Vagina (tissue), 2 donors: ENCODE data around the gene FAM110C. TPM values are rescaled to one million over a fixed set of nuclear protein-coding genes. Genes with fewer than 3 reads are reported as not detected.

ENCODE experiments used
- DNase-seq, 2 donors: peaks; one replicate each; pipeline ENCODE4 v3.0.0-alpha.2; 2017; ENCODE audit errors: extremely low spot score in 2 of 2
- H3K27ac ChIP-seq: fragments of 200-600 bp; sonication (generic); one replicate; pipeline ENCODE4 v1.5.1; 2019
- H3K27me3 ChIP-seq: fragments of 200-600 bp; sonication (generic); one replicate; pipeline ENCODE4 v1.5.1; 2019
- H3K36me3 ChIP-seq, 2 donors: fragments of 200-600 bp; sonication (generic); one replicate each; pipeline ENCODE4 v1.5.1; 2017 to 2019
- H3K4me1 ChIP-seq: fragments of 200-600 bp; sonication (generic); one replicate; pipeline ENCODE4 v1.5.1; 2019
- H3K4me3 ChIP-seq, 2 donors: fragments of 200-600 bp; sonication (generic); 1 replicate in 1 of 2; 2 replicates in 1 of 2; pipeline ENCODE4 v1.5.1; 2016 to 2019
- H3K9me3 ChIP-seq: fragments of 200-600 bp; sonication (generic); one replicate; pipeline ENCODE4 v1.5.1; 2019
- CTCF ChIP-seq, 3 experiments: fragments of 450-650 bp in 2 of 3; fragments of 200-600 bp in 1 of 3; sonication (generic) in 1 of 3; IDR thresholded peaks; one replicate each; pipeline ENCODE4 v1.5.1; 2017 to 2019; ENCODE audit warnings: antibody characterized with exemption in 3 of 3, mild to moderate bottlenecking in 2 of 3, moderate library complexity in 2 of 3
- POLR2A ChIP-seq, 2 donors: fragments of 450-650 bp; IDR thresholded peaks; one replicate each; pipeline ENCODE4 v1.6.1; 2017; ENCODE audit warnings: antibody characterized with exemption in 2 of 2, mild to moderate bottlenecking in 2 of 2, moderate library complexity in 2 of 2
- POLR2AphosphoS5 ChIP-seq, 2 donors: sonication (generic); formaldehyde crosslinking; IDR thresholded peaks; one replicate each; pipeline ENCODE4 v1.9.0; 2017; ENCODE audit warnings: antibody characterized with exemption in 2 of 2, mild to moderate bottlenecking in 2 of 2, low read depth in 1 of 2; ENCODE audit not compliant: insufficient read depth in 1 of 2
- intact Hi-C: fragments of 100-400 bp; cut with DNase I; formaldehyde crosslinking; loops from one replicate; pipeline ENCODE4 v1.15.1; 2023
- total RNA-seq: library from RNA; depleted of rRNA; stranded (reverse); fragments of >200 nt; gene quantifications from one replicate; pipeline ENCODE4 v1.2.3, GENCODE V29; 2016

Gene FAM110C, protein sequence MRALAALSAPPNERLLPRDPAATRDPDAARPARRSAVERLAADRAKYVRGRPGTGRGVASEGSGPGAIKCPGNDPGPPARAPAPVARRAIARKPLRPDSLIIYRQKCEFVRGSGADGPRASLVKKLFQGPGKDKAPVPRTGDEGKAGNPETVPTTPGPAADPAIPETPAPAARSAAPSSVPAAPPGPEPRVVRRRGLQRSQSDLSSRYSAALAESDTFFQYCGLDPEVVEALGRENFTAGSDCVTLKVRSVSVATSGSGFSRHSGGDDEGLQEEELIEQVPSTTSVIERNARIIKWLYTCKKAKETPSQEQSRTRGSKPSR
- 27.3 TPM for total RNA-seq

- Histone ChIP-seq H3K36me3 (no peaks in the 10 kb centered on the region), H3K27ac (peak within 1 kb of the TSS; percentile 82), H3K4me1 (peaks cover 9% of the 10 kb centered on the region), H3K9me3 (no peaks in the 10 kb centered on the region), H3K27me3 (no peaks in the 10 kb centered on the region), H3K4me3 (peak within 1 kb of the TSS; percentile 55 to 58)
- TF ChIP-seq POLR2AphosphoS5 (IDR thresholded peaks at IDR 0.05; ENCODE audit: insufficient read depth in 1 of 2, low read depth in 1 of 2) (peak in 1 of 2 donors; percentile 49), CTCF (IDR thresholded peaks at IDR 0.05) (no peak), POLR2A (IDR thresholded peaks at IDR 0.05) (no peak)
- DNase-seq = no peak
- intact Hi-C loops = no loop called here
Observed at GRCh38 chr2:46471-47345, at the start of gene FAM110C. FAM110C (minus strand) TSS chr2:46505; CDS start chr2:46385, 120 bp downstream.

- H3K4me3 ChIP-seq = no peak overlapping the region
- no peaks in the 10 kb centered on the region for H3K27me3 ChIP-seq
- no peaks in the 10 kb centered on the region for H3K4me1 ChIP-seq
- no peaks in the 10 kb centered on the region for H3K36me3 ChIP-seq
- H3K9me3 ChIP-seq = no peaks in the 10 kb centered on the region
- no peak for DNase-seq
- intact Hi-C loops = no loop called here
- TF ChIP-seq POLR2AphosphoS5 (IDR thresholded peaks at IDR 0.05; ENCODE audit: insufficient read depth in 1 of 2, low read depth in 1 of 2) (no peak), CTCF (IDR thresholded peaks at IDR 0.05) (no peak), POLR2A (IDR thresholded peaks at IDR 0.05) (no peak)
- H3K27ac ChIP-seq = no peak overlapping the region
Observed at GRCh38 chr2:92326-92725, 46.0 kb upstream of the FAM110C start.

- Histone ChIP-seq H3K9me3 (no peaks in the 10 kb centered on the region), H3K4me3 (no peak overlapping the region), H3K36me3 (no peaks in the 10 kb centered on the region), H3K4me1 (no peaks in the 10 kb centered on the region), H3K27me3 (no peaks in the 10 kb centered on the region), H3K27ac (no peak overlapping the region)
- intact Hi-C loops = no loop called here
- DNase-seq = no peak
- TF ChIP-seq POLR2A (IDR thresholded peaks at IDR 0.05) (no peak), CTCF (IDR thresholded peaks at IDR 0.05) (no peak), POLR2AphosphoS5 (IDR thresholded peaks at IDR 0.05; ENCODE audit: insufficient read depth in 1 of 2, low read depth in 1 of 2) (no peak)
Observed at GRCh38 chr2:90645-91312, 44.5 kb upstream of the FAM110C start.

GRCh38 chr2:85761-86160 is 39.5 kb upstream of the FAM110C start:
- intact Hi-C loops = no loop called here
- no peaks in the 10 kb centered on the region for H3K36me3 ChIP-seq
- no peaks in the 10 kb centered on the region for H3K9me3 ChIP-seq
- no peak overlapping the region for H3K27ac ChIP-seq
- no peak overlapping the region for H3K4me3 ChIP-seq
- H3K27me3 ChIP-seq = no peaks in the 10 kb centered on the region
- TF ChIP-seq POLR2A (IDR thresholded peaks at IDR 0.05) = no peak
- no peak for TF ChIP-seq POLR2AphosphoS5 (IDR thresholded peaks at IDR 0.05; ENCODE audit: insufficient read depth in 1 of 2, low read depth in 1 of 2)
- no peak for TF ChIP-seq CTCF (IDR thresholded peaks at IDR 0.05)
- no peak for DNase-seq
- H3K4me1 ChIP-seq = no peaks in the 10 kb centered on the region
